BE2C (cell line): ENCODE data around the gene SIX2.

Source experiments
- DNase-seq: peaks from one replicate; pipeline ENCODE4 v3.0.0-alpha.2; 2020
- H3K27me3 ChIP-seq: fragments of 250-450 bp; sonication (Bioruptor Pico); 2 replicates; pipeline ENCODE4 v1.5.1; 2020; ENCODE audit warnings: mild to moderate bottlenecking
- H3K36me3 ChIP-seq: fragments of 250-450 bp; sonication (Bioruptor Pico); 2 replicates; pipeline ENCODE4 v1.5.1; 2020; ENCODE audit warnings: mild to moderate bottlenecking
- H3K4me1 ChIP-seq: fragments of 250-450 bp; sonication (Bioruptor Pico); 2 replicates; pipeline ENCODE4 v1.5.1; 2020
- H3K4me3 ChIP-seq: 2 replicates; pipeline ENCODE4 v1.5.1; 2011; ENCODE audit warnings: low read depth, low read length
- H3K9me3 ChIP-seq: fragments of 250-450 bp; sonication (Bioruptor Pico); 2 replicates; pipeline ENCODE4 v1.5.1; 2020
- TF ChIP-seq, protein P1 (sequence below): IDR thresholded peaks from 2 replicates; pipeline ENCODE4 v1.5.1; 2012; ENCODE audit warnings: mild to moderate bottlenecking, low read depth, low read length

SIX2 gene

DNA sequence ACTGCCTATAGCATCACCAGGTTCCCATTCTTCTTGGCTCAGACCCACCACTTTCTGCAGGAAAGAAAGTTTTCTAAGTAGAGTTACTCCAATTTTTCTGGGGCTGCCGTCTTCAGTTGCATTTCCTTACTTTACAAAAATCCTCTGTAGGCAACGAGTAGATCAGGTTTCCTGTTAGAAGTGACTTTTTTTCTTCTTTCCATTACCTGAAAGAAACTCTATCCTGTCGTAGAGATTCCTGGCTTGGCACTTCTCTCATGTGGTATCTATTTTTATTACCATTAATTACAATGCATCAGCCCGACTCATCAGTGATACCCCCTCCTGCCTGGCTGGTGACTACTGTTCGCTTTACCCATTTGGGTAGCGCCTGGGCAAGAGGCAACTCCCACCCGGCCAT lies 5.6 kb upstream of the SIX2 start:
- TF ChIP-seq, protein P1, sequence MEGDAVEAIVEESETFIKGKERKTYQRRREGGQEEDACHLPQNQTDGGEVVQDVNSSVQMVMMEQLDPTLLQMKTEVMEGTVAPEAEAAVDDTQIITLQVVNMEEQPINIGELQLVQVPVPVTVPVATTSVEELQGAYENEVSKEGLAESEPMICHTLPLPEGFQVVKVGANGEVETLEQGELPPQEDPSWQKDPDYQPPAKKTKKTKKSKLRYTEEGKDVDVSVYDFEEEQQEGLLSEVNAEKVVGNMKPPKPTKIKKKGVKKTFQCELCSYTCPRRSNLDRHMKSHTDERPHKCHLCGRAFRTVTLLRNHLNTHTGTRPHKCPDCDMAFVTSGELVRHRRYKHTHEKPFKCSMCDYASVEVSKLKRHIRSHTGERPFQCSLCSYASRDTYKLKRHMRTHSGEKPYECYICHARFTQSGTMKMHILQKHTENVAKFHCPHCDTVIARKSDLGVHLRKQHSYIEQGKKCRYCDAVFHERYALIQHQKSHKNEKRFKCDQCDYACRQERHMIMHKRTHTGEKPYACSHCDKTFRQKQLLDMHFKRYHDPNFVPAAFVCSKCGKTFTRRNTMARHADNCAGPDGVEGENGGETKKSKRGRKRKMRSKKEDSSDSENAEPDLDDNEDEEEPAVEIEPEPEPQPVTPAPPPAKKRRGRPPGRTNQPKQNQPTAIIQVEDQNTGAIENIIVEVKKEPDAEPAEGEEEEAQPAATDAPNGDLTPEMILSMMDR, result no peak
- Histone ChIP-seq H3K36me3 (no peaks in the 10 kb centered on the region), H3K4me3 (no peak overlapping the region), H3K9me3 (no peaks in the 10 kb centered on the region), H3K4me1 (no peaks in the 10 kb centered on the region; the same call in 1 of the 2 replicates), H3K27me3 (no peaks in the 10 kb centered on the region)
- DNase-seq, result no peak

- Histone ChIP-seq H3K4me1 (no peaks in the 10 kb centered on the region; the same call in 1 of the 2 replicates), H3K4me3 (peak overlapping the region; percentile 39), H3K27me3 (no peaks in the 10 kb centered on the region), H3K36me3 (no peaks in the 10 kb centered on the region), H3K9me3 (no peaks in the 10 kb centered on the region)
- TF ChIP-seq, protein P1, result peak; percentile 56
- peak; percentile 65 for DNase-seq
Observed at GRCh38 chr2:45014016-45014702, 4.9 kb upstream of the SIX2 start.

DNA sequence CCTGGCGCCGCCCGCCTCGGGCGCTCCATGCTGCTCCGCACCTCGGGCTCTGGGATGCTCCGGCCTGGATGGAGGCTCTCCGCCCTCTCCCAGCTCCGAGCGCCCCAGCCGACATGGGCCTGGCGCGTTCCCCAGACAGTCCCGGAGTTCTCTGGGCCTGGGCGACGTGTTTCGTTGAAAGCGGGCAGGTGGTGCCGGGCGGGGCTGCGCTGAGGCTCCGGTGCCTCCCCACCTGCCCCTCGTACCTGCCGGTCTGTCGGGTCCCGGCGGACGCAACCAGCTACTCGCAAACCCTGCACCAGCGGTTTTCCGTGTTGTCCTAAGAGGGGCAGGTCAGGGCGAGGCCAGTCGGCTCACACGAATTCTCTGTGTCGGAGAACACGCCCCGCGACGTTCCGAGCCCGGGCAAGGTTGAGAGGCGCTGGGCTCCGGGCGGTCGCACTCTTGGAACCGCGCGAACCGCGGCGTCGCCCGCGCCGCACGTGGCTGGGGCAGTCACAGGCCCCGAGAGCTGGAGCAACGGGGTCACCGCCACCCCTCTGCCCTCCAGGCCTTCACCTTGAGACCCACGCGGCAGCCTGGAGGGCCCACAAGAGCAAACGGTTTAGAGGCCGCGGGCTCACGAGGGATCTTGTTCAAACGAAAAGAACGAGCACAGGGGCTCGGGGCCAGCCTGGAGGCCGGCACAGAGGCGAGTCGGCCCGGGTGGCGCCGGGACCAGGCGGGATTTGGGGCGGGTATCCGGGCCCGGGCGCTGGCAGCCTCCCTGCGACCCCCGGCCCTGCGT lies 4.2 kb upstream of the SIX2 start:
- Histone ChIP-seq H3K4me3 (peak overlapping the region; percentile 39), H3K36me3 (no peaks in the 10 kb centered on the region), H3K27me3 (no peaks in the 10 kb centered on the region), H3K9me3 (peaks cover 3% of the 10 kb centered on the region; the same call in 1 of the 2 replicates), H3K4me1 (no peaks in the 10 kb centered on the region; the same call in 1 of the 2 replicates)
- no peak for DNase-seq
- TF ChIP-seq, protein P1, result no peak

GRCh38 chr2:45012733-45013132 lies 3.5 kb upstream of the SIX2 start:
- no peaks in the 10 kb centered on the region; the same call in 1 of the 2 replicates for H3K4me1 ChIP-seq
- peaks cover 3% of the 10 kb centered on the region; the same call in 1 of the 2 replicates for H3K9me3 ChIP-seq
- no peaks in the 10 kb centered on the region for H3K36me3 ChIP-seq
- TF ChIP-seq, protein P1, result no peak
- no peak overlapping the region for H3K4me3 ChIP-seq
- no peak for DNase-seq
- H3K27me3 ChIP-seq, result no peaks in the 10 kb centered on the region

DNA sequence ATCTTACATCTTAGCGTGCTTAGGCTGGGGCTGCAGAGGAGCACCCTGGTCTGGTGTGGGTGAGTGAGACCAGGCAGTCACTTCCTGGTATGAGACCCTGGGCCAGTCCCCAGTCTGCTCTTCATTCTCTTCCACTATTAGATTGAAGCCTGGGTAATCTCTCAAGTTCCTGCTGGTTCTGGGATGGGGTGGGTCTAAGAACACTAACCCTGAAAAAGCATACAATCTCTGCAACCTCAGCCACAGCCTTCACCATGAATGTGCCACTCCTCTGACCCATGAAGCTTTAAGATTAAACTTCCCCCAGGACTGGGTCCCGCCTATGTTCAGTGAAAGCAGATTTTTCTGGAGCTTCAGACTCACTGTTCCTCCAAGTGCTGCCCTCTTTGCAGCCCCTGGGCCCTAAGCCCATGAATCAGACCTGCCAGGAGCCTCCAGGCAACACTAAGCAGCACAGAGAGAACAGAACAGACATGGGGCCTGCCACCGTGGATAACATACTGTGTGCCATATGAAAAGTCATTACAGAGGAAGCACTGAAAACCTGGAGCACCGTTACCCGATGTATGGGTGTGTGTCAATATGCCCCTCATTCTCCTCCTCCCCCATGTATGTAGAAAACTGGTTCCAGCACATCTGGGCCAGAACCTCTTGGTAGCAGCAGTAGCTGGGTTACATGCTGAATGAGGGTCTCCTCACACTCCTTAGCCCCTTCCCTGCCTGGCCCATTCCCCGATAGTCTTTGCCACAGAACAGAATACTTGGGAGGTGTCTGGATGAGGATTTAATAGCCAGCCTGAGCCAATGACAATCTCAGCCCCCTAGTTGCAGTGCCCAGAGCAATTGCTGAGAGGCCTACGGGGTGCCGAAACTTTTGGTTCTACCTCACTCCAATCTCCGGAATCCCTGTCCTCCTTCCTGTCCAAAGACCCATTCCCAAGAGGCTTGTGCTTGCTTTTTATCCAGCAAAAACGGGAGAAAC lies 2.7 kb upstream of the SIX2 start:
- H3K36me3 ChIP-seq, result no peaks in the 10 kb centered on the region
- no peaks in the 10 kb centered on the region; the same call in 1 of the 2 replicates for H3K4me1 ChIP-seq
- no peak for DNase-seq
- peaks cover 3% of the 10 kb centered on the region; the same call in 1 of the 2 replicates for H3K9me3 ChIP-seq
- H3K27me3 ChIP-seq, result no peaks in the 10 kb centered on the region
- TF ChIP-seq, protein P1, result no peak
- no peak overlapping the region for H3K4me3 ChIP-seq
